ENCODE measurements around the gene PRSS56.

PRSS56 gene

GRCh38 chr2:232502511-232502910, 17.7 kb upstream of the PRSS56 start:
- no peak for DNase-seq (ENCODE audit: low spot score)

GRCh38 chr2:232502911-232503808, 17.0 kb upstream of the PRSS56 start:
- DNase-seq (ENCODE audit: low spot score), result no peak

- DNase-seq (ENCODE audit: low spot score), result no peak
Observed at GRCh38 chr2:232503809-232504323, 16.3 kb upstream of the PRSS56 start.

GRCh38 chr2:232504438-232504837, 15.8 kb upstream of the PRSS56 start:
- no peak for DNase-seq (ENCODE audit: low spot score)

GRCh38 chr2:232505856-232506255, 14.3 kb upstream of the PRSS56 start:
- no peak for DNase-seq (ENCODE audit: low spot score)

- no peak for DNase-seq (ENCODE audit: low spot score)
Observed at GRCh38 chr2:232506709-232507108, 13.5 kb upstream of the PRSS56 start.

- no peak for DNase-seq (ENCODE audit: low spot score)
Observed at GRCh38 chr2:232508251-232508650, 11.9 kb upstream of the PRSS56 start.

GRCh38 chr2:232511336-232511890, 8.8 kb upstream of the PRSS56 start:
- no peak for DNase-seq (ENCODE audit: low spot score)

- no peak for DNase-seq (ENCODE audit: low spot score)
Observed at GRCh38 chr2:232512602-232513001, 7.6 kb upstream of the PRSS56 start.

- DNase-seq (ENCODE audit: low spot score), result no peak
Observed at GRCh38 chr2:232513353-232513752, 6.8 kb upstream of the PRSS56 start.

GRCh38 chr2:232515639-232516038, 4.5 kb upstream of the PRSS56 start:
- DNase-seq (ENCODE audit: low spot score), result no peak

GRCh38 chr2:232516551-232516950, 3.6 kb upstream of the PRSS56 start:
- no peak for DNase-seq (ENCODE audit: low spot score)

GRCh38 chr2:232518844-232519243, 1.3 kb upstream of the PRSS56 start:
- DNase-seq (ENCODE audit: low spot score), result no peak

GRCh38 chr2:232520489-232520888, 301 bp downstream of the PRSS56 start:
- no peak for DNase-seq (ENCODE audit: low spot score)

GRCh38 chr2:232521098-232521497, 910 bp downstream of the PRSS56 start:
- DNase-seq (ENCODE audit: low spot score), result no peak

GRCh38 chr2:232521959-232522622, 1.9 kb downstream of the PRSS56 start:
- DNase-seq (ENCODE audit: low spot score), result peak; percentile 94

GRCh38 chr2:232522623-232523401, 2.6 kb downstream of the PRSS56 start:
- DNase-seq (ENCODE audit: low spot score), result no peak

GRCh38 chr2:232523402-232523681, 3.2 kb downstream of the PRSS56 start:
- DNase-seq (ENCODE audit: low spot score), result no peak

GRCh38 chr2:232523682-232524597, 3.8 kb downstream of the PRSS56 start:
- DNase-seq (ENCODE audit: low spot score), result peak; percentile 61

- no peak for DNase-seq (ENCODE audit: low spot score)
Observed at GRCh38 chr2:232524771-232525170, 4.6 kb downstream of the PRSS56 start.

- DNase-seq (ENCODE audit: low spot score), result no peak
Observed at GRCh38 chr2:232525199-232525598, 5.0 kb downstream of the PRSS56 start.
